ENCODE data around the gene PPT1.

PPT1 gene

DNA sequence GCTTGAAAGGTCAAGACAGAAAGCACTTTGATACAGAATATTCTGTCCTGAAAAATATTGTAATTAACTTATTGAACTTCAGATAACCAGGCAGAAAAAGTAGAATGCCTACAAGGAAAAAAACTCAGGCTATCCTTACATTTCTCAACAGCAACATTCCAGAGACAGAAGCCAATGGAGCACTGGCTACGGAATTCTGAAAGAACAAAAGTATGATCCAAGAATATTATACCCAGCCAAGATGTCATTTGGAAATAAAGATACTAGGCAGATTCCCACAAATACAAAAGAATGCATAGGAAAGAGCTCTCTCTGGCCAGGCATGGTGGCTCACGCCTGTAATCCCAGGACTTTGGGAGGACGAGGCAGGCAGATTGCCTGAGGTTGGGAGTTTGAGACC, 5.8 kb upstream of the PPT1 start:
- TF ChIP-seq, protein P1, sequence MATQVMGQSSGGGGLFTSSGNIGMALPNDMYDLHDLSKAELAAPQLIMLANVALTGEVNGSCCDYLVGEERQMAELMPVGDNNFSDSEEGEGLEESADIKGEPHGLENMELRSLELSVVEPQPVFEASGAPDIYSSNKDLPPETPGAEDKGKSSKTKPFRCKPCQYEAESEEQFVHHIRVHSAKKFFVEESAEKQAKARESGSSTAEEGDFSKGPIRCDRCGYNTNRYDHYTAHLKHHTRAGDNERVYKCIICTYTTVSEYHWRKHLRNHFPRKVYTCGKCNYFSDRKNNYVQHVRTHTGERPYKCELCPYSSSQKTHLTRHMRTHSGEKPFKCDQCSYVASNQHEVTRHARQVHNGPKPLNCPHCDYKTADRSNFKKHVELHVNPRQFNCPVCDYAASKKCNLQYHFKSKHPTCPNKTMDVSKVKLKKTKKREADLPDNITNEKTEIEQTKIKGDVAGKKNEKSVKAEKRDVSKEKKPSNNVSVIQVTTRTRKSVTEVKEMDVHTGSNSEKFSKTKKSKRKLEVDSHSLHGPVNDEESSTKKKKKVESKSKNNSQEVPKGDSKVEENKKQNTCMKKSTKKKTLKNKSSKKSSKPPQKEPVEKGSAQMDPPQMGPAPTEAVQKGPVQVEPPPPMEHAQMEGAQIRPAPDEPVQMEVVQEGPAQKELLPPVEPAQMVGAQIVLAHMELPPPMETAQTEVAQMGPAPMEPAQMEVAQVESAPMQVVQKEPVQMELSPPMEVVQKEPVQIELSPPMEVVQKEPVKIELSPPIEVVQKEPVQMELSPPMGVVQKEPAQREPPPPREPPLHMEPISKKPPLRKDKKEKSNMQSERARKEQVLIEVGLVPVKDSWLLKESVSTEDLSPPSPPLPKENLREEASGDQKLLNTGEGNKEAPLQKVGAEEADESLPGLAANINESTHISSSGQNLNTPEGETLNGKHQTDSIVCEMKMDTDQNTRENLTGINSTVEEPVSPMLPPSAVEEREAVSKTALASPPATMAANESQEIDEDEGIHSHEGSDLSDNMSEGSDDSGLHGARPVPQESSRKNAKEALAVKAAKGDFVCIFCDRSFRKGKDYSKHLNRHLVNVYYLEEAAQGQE (IDR thresholded peaks at IDR 0.05; ENCODE audit: insufficient replicate concordance, low read depth): no peak
- TF ChIP-seq, protein P2, sequence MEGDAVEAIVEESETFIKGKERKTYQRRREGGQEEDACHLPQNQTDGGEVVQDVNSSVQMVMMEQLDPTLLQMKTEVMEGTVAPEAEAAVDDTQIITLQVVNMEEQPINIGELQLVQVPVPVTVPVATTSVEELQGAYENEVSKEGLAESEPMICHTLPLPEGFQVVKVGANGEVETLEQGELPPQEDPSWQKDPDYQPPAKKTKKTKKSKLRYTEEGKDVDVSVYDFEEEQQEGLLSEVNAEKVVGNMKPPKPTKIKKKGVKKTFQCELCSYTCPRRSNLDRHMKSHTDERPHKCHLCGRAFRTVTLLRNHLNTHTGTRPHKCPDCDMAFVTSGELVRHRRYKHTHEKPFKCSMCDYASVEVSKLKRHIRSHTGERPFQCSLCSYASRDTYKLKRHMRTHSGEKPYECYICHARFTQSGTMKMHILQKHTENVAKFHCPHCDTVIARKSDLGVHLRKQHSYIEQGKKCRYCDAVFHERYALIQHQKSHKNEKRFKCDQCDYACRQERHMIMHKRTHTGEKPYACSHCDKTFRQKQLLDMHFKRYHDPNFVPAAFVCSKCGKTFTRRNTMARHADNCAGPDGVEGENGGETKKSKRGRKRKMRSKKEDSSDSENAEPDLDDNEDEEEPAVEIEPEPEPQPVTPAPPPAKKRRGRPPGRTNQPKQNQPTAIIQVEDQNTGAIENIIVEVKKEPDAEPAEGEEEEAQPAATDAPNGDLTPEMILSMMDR (IDR thresholded peaks at IDR 0.05; ENCODE audit: insufficient read depth, low read length): no peak
- TF ChIP-seq SPI1 (IDR thresholded peaks at IDR 0.05; ENCODE audit: borderline replicate concordance, low read depth): no peak
- no peak for TF ChIP-seq POLR2AphosphoS5 (IDR thresholded peaks at IDR 0.05; ENCODE audit: low read depth)
- TF ChIP-seq GABPA (IDR thresholded peaks at IDR 0.05; ENCODE audit: low read depth): no peak
- Histone ChIP-seq H3K27me3 (ENCODE audit: insufficient read depth, poor library complexity, severe bottlenecking) (no peaks in the 10 kb centered on the region), H3K4me3 (replicated peaks; ENCODE audit: insufficient read depth, low read length) (no peak overlapping the region), H3K27ac (replicated peaks) (no peak overlapping the region)
- DNase-seq (ENCODE audit: low read depth in 1 of 2, low spot score in 1 of 2): no peak

DNA sequence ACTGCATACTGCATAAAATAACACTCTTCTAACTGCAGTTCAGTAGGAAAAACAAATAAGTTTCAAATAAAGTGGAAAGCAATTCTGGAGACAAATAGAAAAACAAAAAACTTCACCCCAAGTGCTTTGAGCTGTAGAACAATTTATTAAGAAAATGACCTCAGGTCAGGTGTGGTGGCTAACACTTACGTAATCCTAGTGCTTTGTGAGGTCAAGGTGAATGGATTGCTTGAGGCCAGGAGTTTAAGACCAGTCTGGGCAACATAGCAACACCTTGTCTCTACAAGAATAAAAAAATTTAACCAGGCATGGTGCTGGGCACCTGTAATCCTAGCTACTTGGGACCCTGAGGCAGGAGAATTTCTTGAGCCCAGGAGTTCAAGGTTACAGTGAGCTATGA, 5.0 kb upstream of the PPT1 start:
- Histone ChIP-seq H3K27me3 (ENCODE audit: insufficient read depth, poor library complexity, severe bottlenecking) (no peaks in the 10 kb centered on the region), H3K4me3 (replicated peaks; ENCODE audit: insufficient read depth, low read length) (no peak overlapping the region), H3K27ac (replicated peaks) (no peak overlapping the region)
- no peak for DNase-seq (ENCODE audit: low read depth in 1 of 2, low spot score in 1 of 2)
- TF ChIP-seq SPI1 (IDR thresholded peaks at IDR 0.05; ENCODE audit: borderline replicate concordance, low read depth): no peak
- no peak for TF ChIP-seq GABPA (IDR thresholded peaks at IDR 0.05; ENCODE audit: low read depth)
- TF ChIP-seq, protein P1 (IDR thresholded peaks at IDR 0.05; ENCODE audit: insufficient replicate concordance, low read depth): no peak
- no peak for TF ChIP-seq POLR2AphosphoS5 (IDR thresholded peaks at IDR 0.05; ENCODE audit: low read depth)
- TF ChIP-seq, protein P2 (IDR thresholded peaks at IDR 0.05; ENCODE audit: insufficient read depth, low read length): no peak

DNA sequence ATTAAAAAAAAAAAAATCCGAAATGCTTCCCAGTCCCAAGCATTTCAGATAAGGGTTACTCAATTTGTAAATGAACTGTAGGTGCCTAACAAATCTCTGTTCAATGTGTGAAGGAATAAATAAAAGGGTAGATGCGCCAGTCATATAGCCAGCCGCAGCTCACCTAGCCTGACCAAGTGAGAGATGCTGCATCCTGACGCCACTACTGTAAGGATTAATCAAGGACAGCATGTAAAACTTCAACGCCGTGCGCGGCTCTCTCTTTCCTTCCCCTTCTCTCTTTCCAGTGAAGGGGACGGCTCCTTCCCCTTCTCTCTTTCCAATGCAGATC, 441 bp downstream of the PPT1 start:
- Histone ChIP-seq H3K27me3 (ENCODE audit: insufficient read depth, poor library complexity, severe bottlenecking) (no peaks in the 10 kb centered on the region), H3K27ac (replicated peaks) (peak overlapping the region; percentile 74), H3K4me3 (replicated peaks; ENCODE audit: insufficient read depth, low read length) (peak overlapping the region; percentile 55)
- no peak for DNase-seq (ENCODE audit: low read depth in 1 of 2, low spot score in 1 of 2)
- no peak for TF ChIP-seq POLR2AphosphoS5 (IDR thresholded peaks at IDR 0.05; ENCODE audit: low read depth)
- TF ChIP-seq GABPA (IDR thresholded peaks at IDR 0.05; ENCODE audit: low read depth): no peak
- TF ChIP-seq, protein P1 (IDR thresholded peaks at IDR 0.05; ENCODE audit: insufficient replicate concordance, low read depth): no peak
- TF ChIP-seq, protein P2 (IDR thresholded peaks at IDR 0.05; ENCODE audit: insufficient read depth, low read length): no peak
- TF ChIP-seq SPI1 (IDR thresholded peaks at IDR 0.05; ENCODE audit: borderline replicate concordance, low read depth): no peak
